Osteoblast (primary cell): Measurements from ENCODE around the gene COL23A1. TPM values are rescaled to one million over a fixed set of nuclear protein-coding genes. Genes with fewer than 3 reads are reported as not detected.

Experiments used
- DNase-seq: peaks from one replicate; pipeline ENCODE4 v3.0.0; 2011; ENCODE audit warnings: low spot score, mixed read lengths; ENCODE audit not compliant: insufficient read length; ENCODE audit errors: missing footprints
- H2AFZ ChIP-seq: 2 replicates; pipeline ENCODE4 v1.6.0; 2011; ENCODE audit warnings: mild to moderate bottlenecking, low read length
- H3K27ac ChIP-seq: 2 replicates; pipeline ENCODE4 v1.5.1; 2011; ENCODE audit warnings: mild to moderate bottlenecking, low read depth, low read length, moderate library complexity
- H3K27me3 ChIP-seq: 2 replicates; pipeline ENCODE4 v1.6.0; 2012; ENCODE audit warnings: mild to moderate bottlenecking, control low read depth, inconsistent platforms, low read length, moderate library complexity; ENCODE audit not compliant: insufficient read depth
- H3K36me3 ChIP-seq: 2 replicates; pipeline ENCODE4 v1.5.1; 2011; ENCODE audit warnings: mild to moderate bottlenecking, low read length, control low read depth, moderate library complexity; ENCODE audit not compliant: insufficient read depth
- H3K4me1 ChIP-seq: 2 replicates; pipeline ENCODE4 v1.5.1; 2011; ENCODE audit warnings: mild to moderate bottlenecking, low read length, control low read depth, moderate library complexity; ENCODE audit not compliant: insufficient read depth
- H3K4me2 ChIP-seq: 2 replicates; pipeline ENCODE4 v1.6.0; 2011; ENCODE audit warnings: mild to moderate bottlenecking, low read length; ENCODE audit not compliant: insufficient read depth
- H3K4me3 ChIP-seq: fragments of 200-600 bp; sonication (generic); 3 replicates; pipeline ENCODE4 v1.5.1; 2012; ENCODE audit warnings: mild to moderate bottlenecking, low read length, inconsistent platforms; ENCODE audit not compliant: insufficient read depth
- H3K79me2 ChIP-seq: 2 replicates; pipeline ENCODE4 v1.6.0; 2012; ENCODE audit warnings: mild to moderate bottlenecking, low read length, control low read depth, inconsistent platforms; ENCODE audit not compliant: insufficient read depth
- H3K9me3 ChIP-seq: 2 replicates; pipeline ENCODE4 v1.5.1; 2011; ENCODE audit warnings: low read depth, low read length, control low read depth
- H4K20me1 ChIP-seq: 2 replicates; pipeline ENCODE4 v1.6.0; 2012; ENCODE audit warnings: mild to moderate bottlenecking, low read length, control low read depth; ENCODE audit not compliant: insufficient read depth
- total RNA-seq: library from RNA; depleted of rRNA; stranded (reverse); fragments of >200 nt; gene quantifications from 2 replicates; pipeline ENCODE4 v1.2.3, GENCODE V29; 2012
- TF ChIP-seq, protein P1 (sequence below): IDR thresholded peaks from 2 replicates; pipeline ENCODE4 v1.5.1; 2011; ENCODE audit warnings: mild to moderate bottlenecking, low read depth, low read length, moderate library complexity; ENCODE audit errors: extremely low read depth

Gene COL23A1
- total RNA-seq, 1 donor: under 0.01 TPM

- H3K27me3 ChIP-seq: no peaks in the 10 kb centered on the region
- no peaks in the 10 kb centered on the region for H3K79me2 ChIP-seq
- no peak overlapping the region for H3K27ac ChIP-seq
- no peaks in the 10 kb centered on the region for H4K20me1 ChIP-seq
- H3K4me2 ChIP-seq: no peak overlapping the region
- H3K4me3 ChIP-seq: no peak overlapping the region
- H2AFZ ChIP-seq: no peak overlapping the region
- no peaks in the 10 kb centered on the region for H3K9me3 ChIP-seq
- H3K36me3 ChIP-seq: no peaks in the 10 kb centered on the region
- TF ChIP-seq, protein P1, sequence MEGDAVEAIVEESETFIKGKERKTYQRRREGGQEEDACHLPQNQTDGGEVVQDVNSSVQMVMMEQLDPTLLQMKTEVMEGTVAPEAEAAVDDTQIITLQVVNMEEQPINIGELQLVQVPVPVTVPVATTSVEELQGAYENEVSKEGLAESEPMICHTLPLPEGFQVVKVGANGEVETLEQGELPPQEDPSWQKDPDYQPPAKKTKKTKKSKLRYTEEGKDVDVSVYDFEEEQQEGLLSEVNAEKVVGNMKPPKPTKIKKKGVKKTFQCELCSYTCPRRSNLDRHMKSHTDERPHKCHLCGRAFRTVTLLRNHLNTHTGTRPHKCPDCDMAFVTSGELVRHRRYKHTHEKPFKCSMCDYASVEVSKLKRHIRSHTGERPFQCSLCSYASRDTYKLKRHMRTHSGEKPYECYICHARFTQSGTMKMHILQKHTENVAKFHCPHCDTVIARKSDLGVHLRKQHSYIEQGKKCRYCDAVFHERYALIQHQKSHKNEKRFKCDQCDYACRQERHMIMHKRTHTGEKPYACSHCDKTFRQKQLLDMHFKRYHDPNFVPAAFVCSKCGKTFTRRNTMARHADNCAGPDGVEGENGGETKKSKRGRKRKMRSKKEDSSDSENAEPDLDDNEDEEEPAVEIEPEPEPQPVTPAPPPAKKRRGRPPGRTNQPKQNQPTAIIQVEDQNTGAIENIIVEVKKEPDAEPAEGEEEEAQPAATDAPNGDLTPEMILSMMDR: peak; percentile 46
- peak; percentile 18 for DNase-seq
- H3K4me1 ChIP-seq: no peaks in the 10 kb centered on the region
Measured at GRCh38 chr5:178284093-178284675, 306.0 kb downstream of the COL23A1 start.

GRCh38 chr5:178283520-178283919 is 306.7 kb downstream of the COL23A1 start:
- peak; percentile 27 for DNase-seq
- Histone ChIP-seq H2AFZ (no peak overlapping the region), H3K9me3 (no peaks in the 10 kb centered on the region), H3K27me3 (peaks cover 2% of the 10 kb centered on the region), H3K36me3 (no peaks in the 10 kb centered on the region), H3K4me3 (no peak overlapping the region), H3K4me1 (no peaks in the 10 kb centered on the region), H3K4me2 (no peak overlapping the region), H4K20me1 (no peaks in the 10 kb centered on the region), H3K27ac (no peak overlapping the region), H3K79me2 (no peaks in the 10 kb centered on the region)
- TF ChIP-seq, protein P1: no peak

GRCh38 chr5:178282391-178282790 is 307.8 kb downstream of the COL23A1 start:
- TF ChIP-seq, protein P1: no peak
- Histone ChIP-seq H3K9me3 (no peaks in the 10 kb centered on the region), H3K79me2 (no peaks in the 10 kb centered on the region), H4K20me1 (no peaks in the 10 kb centered on the region), H2AFZ (no peak overlapping the region), H3K4me3 (no peak overlapping the region), H3K36me3 (no peaks in the 10 kb centered on the region), H3K27me3 (peaks cover 8% of the 10 kb centered on the region), H3K4me2 (no peak overlapping the region), H3K4me1 (no peaks in the 10 kb centered on the region), H3K27ac (no peak overlapping the region)
- DNase-seq: peak; percentile 55

DNA sequence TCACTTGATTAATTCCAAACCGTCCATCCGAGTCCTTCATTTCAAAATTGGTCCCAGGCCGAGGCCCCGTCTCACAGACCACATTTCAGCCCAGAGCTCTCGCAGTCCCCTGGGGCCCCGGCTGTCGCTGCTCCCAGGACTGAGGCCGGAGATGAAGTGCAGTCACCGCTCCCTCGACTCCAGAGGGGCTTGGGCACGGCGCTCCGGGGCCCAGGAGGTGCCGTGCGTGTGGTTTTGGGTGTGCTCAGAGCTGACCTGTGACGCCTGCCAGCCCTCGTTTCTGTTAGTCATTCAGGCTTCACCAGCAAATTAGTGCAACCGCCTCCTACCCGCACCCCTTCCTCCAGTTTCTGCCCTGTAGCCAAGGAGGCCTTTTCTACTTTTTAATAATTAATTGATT is 308.9 kb downstream of the COL23A1 start:
- Histone ChIP-seq H4K20me1 (no peaks in the 10 kb centered on the region), H3K4me3 (no peak overlapping the region), H3K9me3 (no peaks in the 10 kb centered on the region), H3K27ac (no peak overlapping the region), H3K4me2 (no peak overlapping the region), H2AFZ (no peak overlapping the region), H3K36me3 (no peaks in the 10 kb centered on the region), H3K4me1 (no peaks in the 10 kb centered on the region), H3K79me2 (no peaks in the 10 kb centered on the region), H3K27me3 (peaks cover 11% of the 10 kb centered on the region)
- TF ChIP-seq, protein P1: no peak
- peak; percentile 39 for DNase-seq
